HEK293 (cell line): ENCODE measurements around the gene KCNIP4.

ENCODE experiments used
- CTCF ChIA-PET: fragments of 350-600 bp; formaldehyde crosslinking; extraction: SDS; loops from one replicate; lab custom pipeline; 2021; ENCODE audit warnings: antibody characterized with exemption; lab: Yijun Ruan, JAX
- POLR2A ChIA-PET: fragments of 300-600 bp; formaldehyde crosslinking; extraction: SDS; loops from one replicate; lab custom pipeline; 2020; ENCODE audit warnings: antibody characterized with exemption, inconsistent platforms; lab: Yijun Ruan, JAX
- H3K27ac ChIP-seq: fragments of 200-500 bp; sonication (Bioruptor generic); 2 replicates; pipeline ENCODE4 v1.5.1; 2014; ENCODE audit warnings: low read depth, low read length, control low read depth, inconsistent platforms; ENCODE audit errors: extremely low read depth
- H3K36me3 ChIP-seq, 2 experiments: fragments of 200-500 bp in 1 of 2; sonication (Bioruptor generic) in 1 of 2; 1 replicate in 1 of 2; 2 replicates in 1 of 2; pipeline ENCODE4 v1.5.1; 2014 to 2017; ENCODE audit warnings: inconsistent platforms in 2 of 2, low read length in 2 of 2; ENCODE audit not compliant: control insufficient read depth in 2 of 2, insufficient read depth in 1 of 2
- H3K4me1 ChIP-seq: fragments of 200-500 bp; sonication (Bioruptor generic); 2 replicates; pipeline ENCODE4 v1.5.1; 2014; ENCODE audit warnings: mild to moderate bottlenecking, low read length, inconsistent platforms; ENCODE audit not compliant: control insufficient read depth, insufficient read depth
- H3K4me3 ChIP-seq: 2 replicates; pipeline ENCODE4 v1.5.1; 2011; ENCODE audit warnings: low read depth, mild to moderate bottlenecking, control low read depth, low read length, moderate library complexity
- H3K9me3 ChIP-seq: fragments of 200-500 bp; sonication (Bioruptor generic); 2 replicates; pipeline ENCODE4 v1.5.1; 2014; ENCODE audit warnings: low read depth, low read length, inconsistent platforms; ENCODE audit not compliant: control insufficient read depth, insufficient read depth
- BCL11B ChIP-seq: fragments of 450-650 bp; formaldehyde crosslinking; IDR thresholded peaks from 2 replicates; pipeline ENCODE4 v1.5.1; 2016; ENCODE audit warnings: low read depth, missing biosample characterization, missing genetic modification characterization
- GLI4 ChIP-seq: fragments of 450-650 bp; formaldehyde crosslinking; IDR thresholded peaks from 2 replicates; pipeline ENCODE4 v1.5.1; 2016; ENCODE audit warnings: missing biosample characterization, missing genetic modification characterization
- HOXC10 ChIP-seq: sonication (generic); formaldehyde crosslinking; IDR thresholded peaks from 2 replicates; pipeline ENCODE4 v1.8.1; 2023; ENCODE audit warnings: mild to moderate bottlenecking, missing genetic modification reagents
- KLF9 ChIP-seq: fragments of 450-650 bp; formaldehyde crosslinking; IDR thresholded peaks from 2 replicates; pipeline ENCODE4 v1.5.1; 2016; ENCODE audit warnings: missing biosample characterization, missing genetic modification characterization, low read depth
- SCRT1 ChIP-seq: fragments of 450-650 bp; formaldehyde crosslinking; IDR thresholded peaks from 2 replicates; pipeline ENCODE4 v1.5.1; 2016; ENCODE audit warnings: missing biosample characterization, missing genetic modification characterization, borderline replicate concordance
- SETDB1 ChIP-seq: IDR thresholded peaks from one replicate; pipeline ENCODE4 v1.6.1; 2017; ENCODE audit warnings: mild to moderate bottlenecking, low read length, moderate library complexity, mixed read lengths; ENCODE audit not compliant: insufficient read length
- ZNF112 ChIP-seq: fragments of 450-650 bp; formaldehyde crosslinking; IDR thresholded peaks from 2 replicates; pipeline ENCODE4 v1.5.0; 2017; ENCODE audit warnings: missing biosample characterization, missing genetic modification characterization
- ZNF133 ChIP-seq: fragments of 450-650 bp; formaldehyde crosslinking; IDR thresholded peaks from 2 replicates; pipeline ENCODE4 v1.5.1; 2016; ENCODE audit warnings: missing biosample characterization, missing genetic modification characterization
- ZNF155 ChIP-seq: fragments of 450-650 bp; formaldehyde crosslinking; IDR thresholded peaks from 2 replicates; pipeline ENCODE4 v1.5.1; 2016; ENCODE audit warnings: missing biosample characterization, missing genetic modification characterization
- ZNF175 ChIP-seq: fragments of 450-650 bp; formaldehyde crosslinking; IDR thresholded peaks from 2 replicates; pipeline ENCODE4 v1.5.1; 2016; ENCODE audit warnings: missing biosample characterization, missing genetic modification characterization
- ZNF248 ChIP-seq: fragments of 450-650 bp; formaldehyde crosslinking; IDR thresholded peaks from 2 replicates; pipeline ENCODE4 v1.5.1; 2017; ENCODE audit warnings: missing biosample characterization, missing genetic modification characterization
- ZNF354C ChIP-seq: fragments of 450-650 bp; formaldehyde crosslinking; IDR thresholded peaks from 2 replicates; pipeline ENCODE4 v1.5.1; 2016; ENCODE audit warnings: missing biosample characterization, missing genetic modification characterization, low read depth, borderline replicate concordance
- ZNF433 ChIP-seq: fragments of 450-650 bp; formaldehyde crosslinking; IDR thresholded peaks from 2 replicates; pipeline ENCODE4 v1.5.1; 2016; ENCODE audit warnings: missing biosample characterization, missing genetic modification characterization, low read depth
- ZNF488 ChIP-seq: fragments of 450-650 bp; formaldehyde crosslinking; IDR thresholded peaks from 2 replicates; pipeline ENCODE4 v1.5.1; 2016; ENCODE audit warnings: missing biosample characterization, missing genetic modification characterization
- ZNF529 ChIP-seq: fragments of 450-650 bp; formaldehyde crosslinking; IDR thresholded peaks from 2 replicates; pipeline ENCODE4 v1.5.1; 2017; ENCODE audit warnings: missing genetic modification characterization, missing biosample characterization; ENCODE audit not compliant: insufficient replicate concordance
- ZNF548 ChIP-seq: fragments of 450-650 bp; formaldehyde crosslinking; IDR thresholded peaks from 2 replicates; pipeline ENCODE4 v1.5.1; 2016; ENCODE audit warnings: missing biosample characterization, missing genetic modification characterization
- ZNF776 ChIP-seq: fragments of 450-650 bp; formaldehyde crosslinking; IDR thresholded peaks from 2 replicates; pipeline ENCODE4 v1.5.0; 2017; ENCODE audit warnings: missing biosample characterization, missing genetic modification characterization, borderline replicate concordance
- ZNF785 ChIP-seq: fragments of 450-650 bp; formaldehyde crosslinking; IDR thresholded peaks from 2 replicates; pipeline ENCODE4 v1.5.1; 2016; ENCODE audit warnings: missing biosample characterization, missing genetic modification characterization
- TF ChIP-seq, protein P1 (sequence below): fragments of 450-650 bp; formaldehyde crosslinking; IDR thresholded peaks from 2 replicates; pipeline ENCODE4 v1.5.1; 2016; ENCODE audit warnings: missing biosample characterization, missing genetic modification characterization, low read depth
- TF ChIP-seq, protein P2 (sequence below): fragments of 450-650 bp; formaldehyde crosslinking; IDR thresholded peaks from 2 replicates; pipeline ENCODE4 v1.5.0; 2017; ENCODE audit warnings: missing biosample characterization, missing genetic modification characterization, borderline replicate concordance
- TF ChIP-seq, protein P3 (sequence below): fragments of 450-650 bp; formaldehyde crosslinking; IDR thresholded peaks from 2 replicates; pipeline ENCODE4 v1.5.1; 2016; ENCODE audit warnings: missing biosample characterization, missing genetic modification characterization
- TF ChIP-seq, protein P4 (sequence below): fragments of 450-650 bp; formaldehyde crosslinking; IDR thresholded peaks from 2 replicates; pipeline ENCODE4 v1.5.1; 2017; ENCODE audit warnings: missing biosample characterization, missing genetic modification characterization

KCNIP4 gene

GRCh38 chr4:21733894-21734630 is 214.5 kb downstream of the KCNIP4 start (continued):
- TF ChIP-seq, protein P1, sequence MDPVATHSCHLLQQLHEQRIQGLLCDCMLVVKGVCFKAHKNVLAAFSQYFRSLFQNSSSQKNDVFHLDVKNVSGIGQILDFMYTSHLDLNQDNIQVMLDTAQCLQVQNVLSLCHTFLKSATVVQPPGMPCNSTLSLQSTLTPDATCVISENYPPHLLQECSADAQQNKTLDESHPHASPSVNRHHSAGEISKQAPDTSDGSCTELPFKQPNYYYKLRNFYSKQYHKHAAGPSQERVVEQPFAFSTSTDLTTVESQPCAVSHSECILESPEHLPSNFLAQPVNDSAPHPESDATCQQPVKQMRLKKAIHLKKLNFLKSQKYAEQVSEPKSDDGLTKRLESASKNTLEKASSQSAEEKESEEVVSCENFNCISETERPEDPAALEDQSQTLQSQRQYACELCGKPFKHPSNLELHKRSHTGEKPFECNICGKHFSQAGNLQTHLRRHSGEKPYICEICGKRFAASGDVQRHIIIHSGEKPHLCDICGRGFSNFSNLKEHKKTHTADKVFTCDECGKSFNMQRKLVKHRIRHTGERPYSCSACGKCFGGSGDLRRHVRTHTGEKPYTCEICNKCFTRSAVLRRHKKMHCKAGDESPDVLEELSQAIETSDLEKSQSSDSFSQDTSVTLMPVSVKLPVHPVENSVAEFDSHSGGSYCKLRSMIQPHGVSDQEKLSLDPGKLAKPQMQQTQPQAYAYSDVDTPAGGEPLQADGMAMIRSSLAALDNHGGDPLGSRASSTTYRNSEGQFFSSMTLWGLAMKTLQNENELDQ = no peak
- TF ChIP-seq SCRT1 (tag by site-specific recombination) = no peak
- TF ChIP-seq ZNF776 (tag by site-specific recombination) = no peak
- no peak for TF ChIP-seq KLF9 (tag by site-specific recombination)
- TF ChIP-seq ZNF548 (tag by site-specific recombination) = no peak

GRCh38 chr4:21728304-21728703 is 220.3 kb downstream of the KCNIP4 start:
- Histone ChIP-seq H3K4me1 (no peaks in the 10 kb centered on the region), H3K9me3 (no peaks in the 10 kb centered on the region), H3K27ac (no peak overlapping the region), H3K36me3 (no peaks in the 10 kb centered on the region), H3K4me3 (no peak overlapping the region)
- CTCF ChIA-PET = no interaction called here
- POLR2A ChIA-PET = no interaction called here
- TF ChIP-seq ZNF529 (tag by site-specific recombination) = no peak
- no peak for TF ChIP-seq ZNF133 (tag by site-specific recombination)
- TF ChIP-seq, protein P2, sequence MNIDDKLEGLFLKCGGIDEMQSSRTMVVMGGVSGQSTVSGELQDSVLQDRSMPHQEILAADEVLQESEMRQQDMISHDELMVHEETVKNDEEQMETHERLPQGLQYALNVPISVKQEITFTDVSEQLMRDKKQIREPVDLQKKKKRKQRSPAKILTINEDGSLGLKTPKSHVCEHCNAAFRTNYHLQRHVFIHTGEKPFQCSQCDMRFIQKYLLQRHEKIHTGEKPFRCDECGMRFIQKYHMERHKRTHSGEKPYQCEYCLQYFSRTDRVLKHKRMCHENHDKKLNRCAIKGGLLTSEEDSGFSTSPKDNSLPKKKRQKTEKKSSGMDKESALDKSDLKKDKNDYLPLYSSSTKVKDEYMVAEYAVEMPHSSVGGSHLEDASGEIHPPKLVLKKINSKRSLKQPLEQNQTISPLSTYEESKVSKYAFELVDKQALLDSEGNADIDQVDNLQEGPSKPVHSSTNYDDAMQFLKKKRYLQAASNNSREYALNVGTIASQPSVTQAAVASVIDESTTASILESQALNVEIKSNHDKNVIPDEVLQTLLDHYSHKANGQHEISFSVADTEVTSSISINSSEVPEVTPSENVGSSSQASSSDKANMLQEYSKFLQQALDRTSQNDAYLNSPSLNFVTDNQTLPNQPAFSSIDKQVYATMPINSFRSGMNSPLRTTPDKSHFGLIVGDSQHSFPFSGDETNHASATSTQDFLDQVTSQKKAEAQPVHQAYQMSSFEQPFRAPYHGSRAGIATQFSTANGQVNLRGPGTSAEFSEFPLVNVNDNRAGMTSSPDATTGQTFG (tag by site-specific recombination) = no peak
- no peak for TF ChIP-seq HOXC10
- TF ChIP-seq ZNF548 (tag by site-specific recombination) = no peak
- TF ChIP-seq, protein P3, sequence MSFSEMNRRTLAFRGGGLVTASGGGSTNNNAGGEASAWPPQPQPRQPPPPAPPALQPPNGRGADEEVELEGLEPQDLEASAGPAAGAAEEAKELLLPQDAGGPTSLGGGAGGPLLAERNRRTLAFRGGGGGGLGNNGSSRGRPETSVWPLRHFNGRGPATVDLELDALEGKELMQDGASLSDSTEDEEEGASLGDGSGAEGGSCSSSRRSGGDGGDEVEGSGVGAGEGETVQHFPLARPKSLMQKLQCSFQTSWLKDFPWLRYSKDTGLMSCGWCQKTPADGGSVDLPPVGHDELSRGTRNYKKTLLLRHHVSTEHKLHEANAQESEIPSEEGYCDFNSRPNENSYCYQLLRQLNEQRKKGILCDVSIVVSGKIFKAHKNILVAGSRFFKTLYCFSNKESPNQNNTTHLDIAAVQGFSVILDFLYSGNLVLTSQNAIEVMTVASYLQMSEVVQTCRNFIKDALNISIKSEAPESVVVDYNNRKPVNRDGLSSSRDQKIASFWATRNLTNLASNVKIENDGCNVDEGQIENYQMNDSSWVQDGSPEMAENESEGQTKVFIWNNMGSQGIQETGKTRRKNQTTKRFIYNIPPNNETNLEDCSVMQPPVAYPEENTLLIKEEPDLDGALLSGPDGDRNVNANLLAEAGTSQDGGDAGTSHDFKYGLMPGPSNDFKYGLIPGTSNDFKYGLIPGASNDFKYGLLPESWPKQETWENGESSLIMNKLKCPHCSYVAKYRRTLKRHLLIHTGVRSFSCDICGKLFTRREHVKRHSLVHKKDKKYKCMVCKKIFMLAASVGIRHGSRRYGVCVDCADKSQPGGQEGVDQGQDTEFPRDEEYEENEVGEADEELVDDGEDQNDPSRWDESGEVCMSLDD (tag by site-specific recombination) = no peak
- no peak for TF ChIP-seq ZNF354C (tag by site-specific recombination)
- no peak for TF ChIP-seq ZNF175 (tag by site-specific recombination)
- TF ChIP-seq ZNF776 (tag by site-specific recombination) = no peak

- ChIA-PET POLR2A (no interaction called here), CTCF (no interaction called here)
- no peak overlapping the region for H3K4me3 ChIP-seq
- no peaks in the 10 kb centered on the region for H3K4me1 ChIP-seq
- no peaks in the 10 kb centered on the region for H3K9me3 ChIP-seq
- H3K27ac ChIP-seq = no peak overlapping the region
- no peaks in the 10 kb centered on the region for H3K36me3 ChIP-seq
- TF ChIP-seq ZNF785 (tag by site-specific recombination) = no peak
- no peak for TF ChIP-seq ZNF112 (tag by site-specific recombination)
- TF ChIP-seq, protein P4, sequence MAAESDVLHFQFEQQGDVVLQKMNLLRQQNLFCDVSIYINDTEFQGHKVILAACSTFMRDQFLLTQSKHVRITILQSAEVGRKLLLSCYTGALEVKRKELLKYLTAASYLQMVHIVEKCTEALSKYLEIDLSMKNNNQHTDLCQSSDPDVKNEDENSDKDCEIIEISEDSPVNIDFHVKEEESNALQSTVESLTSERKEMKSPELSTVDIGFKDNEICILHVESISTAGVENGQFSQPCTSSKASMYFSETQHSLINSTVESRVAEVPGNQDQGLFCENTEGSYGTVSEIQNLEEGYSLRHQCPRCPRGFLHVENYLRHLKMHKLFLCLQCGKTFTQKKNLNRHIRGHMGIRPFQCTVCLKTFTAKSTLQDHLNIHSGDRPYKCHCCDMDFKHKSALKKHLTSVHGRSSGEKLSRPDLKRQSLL = no peak
- no peak for TF ChIP-seq SETDB1
- TF ChIP-seq GLI4 (tag by site-specific recombination) = no peak
- TF ChIP-seq ZNF155 = no peak
- TF ChIP-seq ZNF433 (tag by site-specific recombination) = no peak
- no peak for TF ChIP-seq ZNF488 (tag by site-specific recombination)
- TF ChIP-seq BCL11B (tag by site-specific recombination) = no peak
- TF ChIP-seq ZNF248 (tag by site-specific recombination) = no peak
Observed at GRCh38 chr4:21726255-21726815, 222.2 kb downstream of the KCNIP4 start.
